IMR-90 (cell line): Measurements from ENCODE around the gene ANKRD27. TPM values are rescaled to one million over a fixed set of nuclear protein-coding genes. Genes with fewer than 3 reads are reported as not detected.

Experiments
- ATAC-seq: fragments of 200-7000 bp; cut with Tn5 transposase; 2 replicates; pipeline ENCODE4 v1.9.1; 2020; ENCODE audit warnings: low read depth, mild to moderate bottlenecking, moderate library complexity
- BruUV-seq: library from RNA; stranded (reverse); fragments of 400-500 nt; replicated peaks from 2 replicates; lab custom pipeline; 2021; lab: Mats Ljungman, UMichigan
- CTCF ChIA-PET: fragments of 300-600 bp; formaldehyde crosslinking; extraction: SDS; loops from one replicate; lab custom pipeline; 2021; ENCODE audit warnings: antibody characterized with exemption; lab: Yijun Ruan, JAX
- POLR2A ChIA-PET: fragments of 300-600 bp; sonication (Branson Sonifier 250); formaldehyde crosslinking; loops from one replicate; lab custom pipeline; 2022; ENCODE audit warnings: antibody characterized with exemption; ENCODE audit not compliant: unreplicated experiment; lab: Charles Lee
- DNase-seq: peaks from one replicate; pipeline ENCODE4 v3.0.0; 2013
- H2AFZ ChIP-seq: replicated peaks from 2 replicates; pipeline ENCODE3; 2013; ENCODE audit warnings: low read length, mild to moderate bottlenecking; ENCODE audit not compliant: poor library complexity
- H2AK5ac ChIP-seq: 2 replicates; pipeline ENCODE4 v1.6.1; 2013; ENCODE audit warnings: low read depth, low read length, inconsistent platforms
- H2AK9ac ChIP-seq: replicated peaks from 2 replicates; pipeline ENCODE3; 2013; ENCODE audit warnings: mild to moderate bottlenecking, low read depth, low read length, moderate library complexity; ENCODE audit not compliant: poor library complexity
- H2BK120ac ChIP-seq: 2 replicates; pipeline ENCODE4 v1.6.1; 2013; ENCODE audit warnings: low read depth, low read length, inconsistent platforms
- H2BK15ac ChIP-seq: 3 replicates; pipeline ENCODE4 v1.6.1; 2013; ENCODE audit warnings: low read depth, low read length, inconsistent platforms
- H2BK20ac ChIP-seq: 2 replicates; pipeline ENCODE4 v1.6.1; 2013; ENCODE audit warnings: low read depth, mild to moderate bottlenecking, inconsistent platforms, low read length, moderate library complexity
- H2BK5ac ChIP-seq: 2 replicates; pipeline ENCODE4 v1.6.1; 2013; ENCODE audit warnings: mild to moderate bottlenecking, low read depth, low read length, inconsistent platforms; ENCODE audit not compliant: poor library complexity, severe bottlenecking
- H3K14ac ChIP-seq: replicated peaks from 2 replicates; pipeline ENCODE4 v1.6.1; 2013; ENCODE audit warnings: low read depth, low read length, inconsistent platforms
- H3K18ac ChIP-seq: 2 replicates; pipeline ENCODE4 v1.6.1; 2013; ENCODE audit warnings: low read depth, low read length, control low read depth
- H3K23ac ChIP-seq: 2 replicates; pipeline ENCODE4 v1.6.1; 2013; ENCODE audit warnings: low read depth, low read length, inconsistent platforms
- H3K27ac ChIP-seq: 2 replicates; pipeline ENCODE4 v1.5.1; 2013; ENCODE audit warnings: mild to moderate bottlenecking, control low read depth, low read length; ENCODE audit not compliant: insufficient read depth
- H3K27me3 ChIP-seq: 2 replicates; pipeline ENCODE4 v1.6.1; 2013; ENCODE audit warnings: low read length; ENCODE audit not compliant: control insufficient read depth, insufficient read depth
- H3K36me3 ChIP-seq: 2 replicates; pipeline ENCODE4 v1.6.1; 2013; ENCODE audit warnings: low read length, mixed read lengths; ENCODE audit not compliant: control insufficient read depth, insufficient read depth
- H3K4ac ChIP-seq: 2 replicates; pipeline ENCODE4 v1.6.1; 2013; ENCODE audit warnings: low read depth, low read length, inconsistent platforms
- H3K4me1 ChIP-seq: 2 replicates; pipeline ENCODE4 v1.6.1; 2013; ENCODE audit warnings: low read length, mixed read lengths; ENCODE audit not compliant: control insufficient read depth, insufficient read depth
- H3K4me2 ChIP-seq: 2 replicates; pipeline ENCODE4 v1.6.1; 2013; ENCODE audit warnings: low read depth, mild to moderate bottlenecking, control low read depth, low read length, moderate library complexity
- H3K4me3 ChIP-seq: 2 replicates; pipeline ENCODE4 v1.5.1; 2013; ENCODE audit warnings: low read depth, mild to moderate bottlenecking, control low read depth, low read length, moderate library complexity; ENCODE audit not compliant: insufficient read depth
- H3K56ac ChIP-seq: 2 replicates; pipeline ENCODE4 v1.6.1; 2013; ENCODE audit warnings: low read length, inconsistent platforms; ENCODE audit not compliant: insufficient read depth; ENCODE audit errors: extremely low read depth
- H3K79me1 ChIP-seq, 2 experiments: 2 replicates each; pipeline ENCODE4 v1.6.1; 2013; ENCODE audit warnings: low read length in 2 of 2, inconsistent platforms in 1 of 2, low read depth in 1 of 2
- H3K9ac ChIP-seq: 2 replicates; pipeline ENCODE4 v1.6.1; 2013; ENCODE audit warnings: low read depth, low read length, control low read depth
- H3K9me1 ChIP-seq: 2 replicates; pipeline ENCODE4 v1.6.1; 2013; ENCODE audit warnings: low read length, inconsistent platforms; ENCODE audit not compliant: insufficient read depth
- H3K9me3 ChIP-seq: 2 replicates; pipeline ENCODE4 v1.6.1; 2013; ENCODE audit warnings: low read length; ENCODE audit not compliant: control insufficient read depth, insufficient read depth
- H4K20me1 ChIP-seq: 2 replicates; pipeline ENCODE4 v1.6.1; 2013; ENCODE audit warnings: low read length, inconsistent platforms; ENCODE audit not compliant: insufficient read depth
- H4K5ac ChIP-seq: 2 replicates; pipeline ENCODE4 v1.6.1; 2013; ENCODE audit warnings: mild to moderate bottlenecking, low read depth, low read length, control low read depth
- H4K8ac ChIP-seq, 2 experiments: 2 replicates each; pipeline ENCODE4 v1.6.1; 2013; ENCODE audit warnings: low read depth in 2 of 2, low read length in 2 of 2, control low read depth in 1 of 2, inconsistent platforms in 1 of 2
- H4K91ac ChIP-seq: 2 replicates; pipeline ENCODE4 v1.6.1; 2013; ENCODE audit warnings: low read depth, low read length, inconsistent platforms; ENCODE audit not compliant: insufficient read depth
- BHLHE40 ChIP-seq: fragments of 150-350 bp; IDR thresholded peaks from 2 replicates; pipeline ENCODE4 v1.6.1; 2016; ENCODE audit warnings: mild to moderate bottlenecking, low read depth, low read length
- CEBPB ChIP-seq: IDR thresholded peaks from 2 replicates; pipeline ENCODE4 v1.6.1; 2012; ENCODE audit warnings: low read depth, low read length, improper control_type of control experiment
- CHD1 ChIP-seq: IDR thresholded peaks from 2 replicates; pipeline ENCODE4 v1.6.1; 2012; ENCODE audit warnings: low read depth, low read length, improper control_type of control experiment
- ELK1 ChIP-seq: fragments of 150-350 bp; IDR thresholded peaks from 2 replicates; pipeline ENCODE4 v1.6.1; 2016; ENCODE audit warnings: low read depth, mild to moderate bottlenecking, low read length, moderate library complexity, borderline replicate concordance
- FOS ChIP-seq: fragments of 150-350 bp; IDR thresholded peaks from 2 replicates; pipeline ENCODE4 v1.6.1; 2016; ENCODE audit warnings: low read depth, low read length
- MAFK ChIP-seq: IDR thresholded peaks from 2 replicates; pipeline ENCODE4 v1.6.1; 2012; ENCODE audit warnings: low read depth, low read length, improper control_type of control experiment
- MAZ ChIP-seq: IDR thresholded peaks from 2 replicates; pipeline ENCODE4 v1.6.1; 2012; ENCODE audit warnings: low read depth, mild to moderate bottlenecking, low read length, improper control_type of control experiment, moderate library complexity, borderline replicate concordance
- MXI1 ChIP-seq: IDR thresholded peaks from 2 replicates; pipeline ENCODE4 v1.6.1; 2012; ENCODE audit warnings: low read depth, mild to moderate bottlenecking, low read length, moderate library complexity, borderline replicate concordance
- NFE2L2 ChIP-seq: fragments of 150-350 bp; IDR thresholded peaks from 2 replicates; pipeline ENCODE4 v1.6.1; 2016; ENCODE audit warnings: low read depth, mild to moderate bottlenecking, low read length
- POLR2A ChIP-seq: IDR thresholded peaks from 2 replicates; pipeline ENCODE4 v1.6.1; 2012; ENCODE audit warnings: mild to moderate bottlenecking, low read depth, low read length
- RAD21 ChIP-seq: IDR thresholded peaks from 2 replicates; pipeline ENCODE4 v1.6.1; 2012; ENCODE audit warnings: low read length, improper control_type of control experiment
- RCOR1 ChIP-seq: IDR thresholded peaks from 2 replicates; pipeline ENCODE4 v1.6.1; 2012; ENCODE audit warnings: mild to moderate bottlenecking, low read length, improper control_type of control experiment; ENCODE audit not compliant: insufficient replicate concordance
- RFX5 ChIP-seq: IDR thresholded peaks from 2 replicates; pipeline ENCODE4 v1.8.0; 2012; ENCODE audit warnings: low read depth, mild to moderate bottlenecking, low read length, moderate library complexity
- SMC3 ChIP-seq: fragments of 150-350 bp; IDR thresholded peaks from 2 replicates; pipeline ENCODE4 v1.6.1; 2016; ENCODE audit warnings: low read depth, mild to moderate bottlenecking, antibody characterized with exemption, low read length, moderate library complexity
- WGBS, 2 experiments: methylation state at CpG; one replicate each; pipeline versions ENCODE4 v1.1.5 to v1.1.7; 2013; ENCODE audit warnings: missing lambda C conversion rate in 2 of 2; ENCODE audit not compliant: insufficient read length in 1 of 2; ENCODE audit errors: extremely low coverage in 2 of 2; 5-methylcytosine and 5-hydroxymethylcytosine counted together
- dilution Hi-C: fragments of 300-500 bp; cut with HindIII; formaldehyde crosslinking; loops from one replicate; pipeline ENCODE4 v1.14.3; 2018; ENCODE audit warnings: low sequenced_read_pairs; ENCODE audit not compliant: unreplicated experiment
- in situ Hi-C: fragments of 300-500 bp; cut with MboI; formaldehyde crosslinking; loops from 3 replicates; pipeline ENCODE4 v1.14.3; 2019; ENCODE audit warnings: low sequenced_read_pairs, inconsistent platforms, mixed read lengths
- intact Hi-C: fragments of 100-400 bp; cut with micrococcal nuclease; formaldehyde crosslinking; loops from 2 replicates; pipeline ENCODE4 v1.10.0; 2022
- polyA plus RNA-seq, 3 experiments: library from polyadenylated mRNA; depleted of rRNA; stranded (reverse); fragments of >200 nt; gene quantifications; 2 replicates each; pipeline ENCODE4 v1.2.3, GENCODE V29; 2012; ENCODE audit warnings: low replicate concordance in 1 of 3
- total RNA-seq: library from RNA; depleted of rRNA; stranded (reverse); fragments of >200 nt; gene quantifications from 2 replicates; pipeline ENCODE4 v1.2.3, GENCODE V29; 2012
- TF ChIP-seq, protein P1 (sequence below): conservative IDR thresholded peaks from 2 replicates; pipeline ENCODE4 v1.5.1; 2012; ENCODE audit warnings: mild to moderate bottlenecking, low read depth, low read length, improper control_type of control experiment
- TF ChIP-seq, protein P2 (sequence below): fragments of 150-350 bp; IDR thresholded peaks from 2 replicates; pipeline ENCODE4 v1.6.1; 2017; ENCODE audit warnings: mild to moderate bottlenecking, antibody characterized with exemption, low read length, low read depth

The ANKRD27 gene
- total and polyA plus RNA-seq, 2 of the 4 experiments (the other 2 are of a cell fraction), result 16.7 to 35.0 TPM

GRCh38 chr19:32599736-32600157, 75.2 kb downstream of the ANKRD27 start:
- no CpG with 5 or more reads among the region's 2 CpGs for WGBS, 2 experiments
- dilution Hi-C loops (no loop called here), intact Hi-C loops (no loop called here), in situ Hi-C loops (no loop called here)
- no peaks in the 10 kb centered on the region for H3K27me3 ChIP-seq
- no peak overlapping the region for H3K56ac ChIP-seq
- no peak overlapping the region for H3K27ac ChIP-seq
- H3K4me1 ChIP-seq, result no peaks in the 10 kb centered on the region
- ATAC-seq, result peak; percentile 82
- H4K8ac ChIP-seq, result no peak overlapping the region
- H2BK15ac ChIP-seq, result no peak overlapping the region
- H3K36me3 ChIP-seq, result peaks cover 44% of the 10 kb centered on the region
- H4K91ac ChIP-seq, result no peak overlapping the region
- TF ChIP-seq, protein P1, sequence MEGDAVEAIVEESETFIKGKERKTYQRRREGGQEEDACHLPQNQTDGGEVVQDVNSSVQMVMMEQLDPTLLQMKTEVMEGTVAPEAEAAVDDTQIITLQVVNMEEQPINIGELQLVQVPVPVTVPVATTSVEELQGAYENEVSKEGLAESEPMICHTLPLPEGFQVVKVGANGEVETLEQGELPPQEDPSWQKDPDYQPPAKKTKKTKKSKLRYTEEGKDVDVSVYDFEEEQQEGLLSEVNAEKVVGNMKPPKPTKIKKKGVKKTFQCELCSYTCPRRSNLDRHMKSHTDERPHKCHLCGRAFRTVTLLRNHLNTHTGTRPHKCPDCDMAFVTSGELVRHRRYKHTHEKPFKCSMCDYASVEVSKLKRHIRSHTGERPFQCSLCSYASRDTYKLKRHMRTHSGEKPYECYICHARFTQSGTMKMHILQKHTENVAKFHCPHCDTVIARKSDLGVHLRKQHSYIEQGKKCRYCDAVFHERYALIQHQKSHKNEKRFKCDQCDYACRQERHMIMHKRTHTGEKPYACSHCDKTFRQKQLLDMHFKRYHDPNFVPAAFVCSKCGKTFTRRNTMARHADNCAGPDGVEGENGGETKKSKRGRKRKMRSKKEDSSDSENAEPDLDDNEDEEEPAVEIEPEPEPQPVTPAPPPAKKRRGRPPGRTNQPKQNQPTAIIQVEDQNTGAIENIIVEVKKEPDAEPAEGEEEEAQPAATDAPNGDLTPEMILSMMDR, result peak; percentile 70
- TF ChIP-seq MAZ (no peak), RAD21 (0 out of 2 replicates have a peak, but pooled peaks have one; percentile 17), NFE2L2 (no peak), MXI1 (no peak), BHLHE40 (no peak), RFX5 (no peak), ELK1 (no peak), CEBPB (no peak), POLR2A (no peak), RCOR1 (no peak), CHD1 (no peak), SMC3 (peak; percentile 38), FOS (no peak), MAFK (no peak)
- TF ChIP-seq, protein P2, sequence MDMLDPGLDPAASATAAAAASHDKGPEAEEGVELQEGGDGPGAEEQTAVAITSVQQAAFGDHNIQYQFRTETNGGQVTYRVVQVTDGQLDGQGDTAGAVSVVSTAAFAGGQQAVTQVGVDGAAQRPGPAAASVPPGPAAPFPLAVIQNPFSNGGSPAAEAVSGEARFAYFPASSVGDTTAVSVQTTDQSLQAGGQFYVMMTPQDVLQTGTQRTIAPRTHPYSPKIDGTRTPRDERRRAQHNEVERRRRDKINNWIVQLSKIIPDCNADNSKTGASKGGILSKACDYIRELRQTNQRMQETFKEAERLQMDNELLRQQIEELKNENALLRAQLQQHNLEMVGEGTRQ, result no peak
- H2BK120ac ChIP-seq, result no peak overlapping the region
- no peak overlapping the region for H3K14ac ChIP-seq
- H3K4ac ChIP-seq, result no peak overlapping the region
- H2BK5ac ChIP-seq, result no peak overlapping the region
- H3K4me3 ChIP-seq, result no peak overlapping the region
- peak; percentile 69 for DNase-seq
- no peak overlapping the region for H3K9ac ChIP-seq
- no peak overlapping the region for H3K23ac ChIP-seq
- H2BK20ac ChIP-seq, result no peak overlapping the region
- H2AK9ac ChIP-seq, result no peak overlapping the region
- H3K4me2 ChIP-seq, result no peak overlapping the region
- no peak overlapping the region for H2AFZ ChIP-seq
- no peaks in the 10 kb centered on the region for H3K9me3 ChIP-seq
- no peaks in the 10 kb centered on the region for H3K79me1 ChIP-seq
- POLR2A ChIA-PET, result no interaction called here
- no TSS peak for BruUV-seq
- H4K5ac ChIP-seq, result no peak overlapping the region
- no peak overlapping the region for H2AK5ac ChIP-seq
- no peaks in the 10 kb centered on the region for H3K9me1 ChIP-seq
- 0 out of 2 replicates have a peak, but pooled peaks cover 4% of the 10 kb centered on the region for H4K20me1 ChIP-seq
- no peak overlapping the region for H3K18ac ChIP-seq
- CTCF ChIA-PET, result interaction anchor here (0.6 kb wide), 1 partner anchor 1171 kb away, joined by 3 read pairs; no protein-coding TSS in a partner anchor
